ENCODE data around the gene EPN3. TPM values are rescaled to one million over a fixed set of nuclear protein-coding genes. Genes with fewer than 3 reads are reported as not detected.

Gene EPN3
- total RNA-seq, 4 donors from 2014 or later = 30.3 to 110 (median 78.5) TPM

DNA sequence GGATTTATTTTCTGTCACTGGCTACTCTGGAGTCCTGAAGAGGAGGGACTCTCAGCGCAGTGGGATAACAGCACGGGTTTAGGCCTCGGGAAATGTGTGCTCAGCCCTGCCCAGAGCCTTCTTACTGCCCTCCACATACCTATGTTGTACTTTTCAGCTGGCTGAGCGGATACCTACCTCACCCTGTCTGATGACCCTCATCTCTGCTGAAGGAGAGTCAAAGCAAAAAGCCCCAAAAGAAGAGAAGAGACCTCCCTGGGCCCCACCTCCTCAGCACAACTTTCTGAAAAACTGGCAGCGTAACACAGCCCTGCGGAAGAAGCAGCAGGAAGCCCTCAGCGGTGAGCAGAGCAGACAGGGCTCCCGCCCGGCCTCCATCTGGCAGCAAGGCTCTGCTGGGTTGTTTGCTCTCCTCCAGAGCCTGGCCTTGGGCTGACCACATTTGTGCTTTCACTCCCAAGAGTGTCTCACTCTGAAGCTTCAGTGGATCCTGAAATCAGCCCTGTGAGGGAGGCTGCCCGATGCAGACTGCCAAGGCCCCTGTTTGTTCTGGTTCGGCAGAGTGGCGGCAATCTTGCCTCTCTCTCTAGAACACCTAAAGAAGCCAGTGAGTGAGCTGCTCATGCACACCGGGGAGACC lies 14.0 kb upstream of the EPN3 start:
- no peak for DNase-seq (ENCODE audit: low spot score in 2 of 2)
- Histone ChIP-seq H3K9me3 (no peaks in the 10 kb centered on the region), H3K4me3 (no peak overlapping the region), H3K4me1 (peaks cover 21% of the 10 kb centered on the region), H3K27me3 (no peaks in the 10 kb centered on the region), H3K27ac (peak overlapping the region; percentile 29), H3K36me3 (no peaks in the 10 kb centered on the region)
- 75% methylated on average over 10 of the region's 13 CpGs for WGBS
- TF ChIP-seq POLR2A (IDR thresholded peaks at IDR 0.05) (no peak), POLR2AphosphoS5 (IDR thresholded peaks at IDR 0.05) (no peak), EP300 (IDR thresholded peaks at IDR 0.05) (no peak)
- TF ChIP-seq, protein P1, sequence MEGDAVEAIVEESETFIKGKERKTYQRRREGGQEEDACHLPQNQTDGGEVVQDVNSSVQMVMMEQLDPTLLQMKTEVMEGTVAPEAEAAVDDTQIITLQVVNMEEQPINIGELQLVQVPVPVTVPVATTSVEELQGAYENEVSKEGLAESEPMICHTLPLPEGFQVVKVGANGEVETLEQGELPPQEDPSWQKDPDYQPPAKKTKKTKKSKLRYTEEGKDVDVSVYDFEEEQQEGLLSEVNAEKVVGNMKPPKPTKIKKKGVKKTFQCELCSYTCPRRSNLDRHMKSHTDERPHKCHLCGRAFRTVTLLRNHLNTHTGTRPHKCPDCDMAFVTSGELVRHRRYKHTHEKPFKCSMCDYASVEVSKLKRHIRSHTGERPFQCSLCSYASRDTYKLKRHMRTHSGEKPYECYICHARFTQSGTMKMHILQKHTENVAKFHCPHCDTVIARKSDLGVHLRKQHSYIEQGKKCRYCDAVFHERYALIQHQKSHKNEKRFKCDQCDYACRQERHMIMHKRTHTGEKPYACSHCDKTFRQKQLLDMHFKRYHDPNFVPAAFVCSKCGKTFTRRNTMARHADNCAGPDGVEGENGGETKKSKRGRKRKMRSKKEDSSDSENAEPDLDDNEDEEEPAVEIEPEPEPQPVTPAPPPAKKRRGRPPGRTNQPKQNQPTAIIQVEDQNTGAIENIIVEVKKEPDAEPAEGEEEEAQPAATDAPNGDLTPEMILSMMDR (IDR thresholded peaks at IDR 0.05) = no peak

DNA sequence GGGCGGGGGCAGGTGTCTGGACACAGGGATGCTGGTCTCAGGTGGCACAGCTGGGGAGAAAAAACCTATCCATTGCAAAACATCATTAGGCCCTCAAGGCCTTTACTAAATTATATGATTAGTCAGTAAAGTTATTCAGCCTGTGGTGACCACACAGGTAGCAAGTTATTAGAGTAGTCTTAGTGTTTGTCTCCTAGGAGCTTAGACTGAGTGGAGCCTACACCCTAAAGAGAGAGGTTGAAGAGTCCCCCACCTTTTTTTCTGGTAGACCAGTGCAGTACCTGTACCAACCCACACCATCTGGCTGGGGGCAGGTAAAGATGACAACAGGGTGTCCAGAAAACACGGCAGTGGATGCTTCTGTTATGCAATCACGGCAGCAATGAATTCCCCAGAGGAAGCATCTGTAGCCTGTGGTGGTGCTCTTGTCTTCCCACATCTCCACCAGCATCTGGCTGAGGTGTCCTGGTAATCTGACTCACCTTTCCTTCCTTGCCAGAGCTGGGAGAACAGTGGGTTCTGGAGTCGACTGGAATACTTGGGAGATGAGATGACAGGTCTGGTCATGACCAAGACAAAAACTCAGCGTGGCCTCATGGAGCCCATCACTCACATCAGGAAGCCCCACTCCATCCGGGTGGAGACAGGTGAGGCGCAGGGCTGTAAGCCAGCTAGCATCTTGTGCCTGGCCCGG lies 13.2 kb upstream of the EPN3 start:
- Histone ChIP-seq H3K4me1 (peaks cover 20% of the 10 kb centered on the region), H3K4me3 (no peak overlapping the region), H3K9me3 (no peaks in the 10 kb centered on the region), H3K36me3 (no peaks in the 10 kb centered on the region), H3K27me3 (no peaks in the 10 kb centered on the region), H3K27ac (no peak overlapping the region)
- no peak for DNase-seq (ENCODE audit: low spot score in 2 of 2)
- TF ChIP-seq POLR2A (IDR thresholded peaks at IDR 0.05) (no peak), POLR2AphosphoS5 (IDR thresholded peaks at IDR 0.05) (no peak), EP300 (IDR thresholded peaks at IDR 0.05) (no peak)
- TF ChIP-seq, protein P1 (IDR thresholded peaks at IDR 0.05) = no peak
- 86% methylated on average over 8 of the region's 8 CpGs for WGBS

DNA sequence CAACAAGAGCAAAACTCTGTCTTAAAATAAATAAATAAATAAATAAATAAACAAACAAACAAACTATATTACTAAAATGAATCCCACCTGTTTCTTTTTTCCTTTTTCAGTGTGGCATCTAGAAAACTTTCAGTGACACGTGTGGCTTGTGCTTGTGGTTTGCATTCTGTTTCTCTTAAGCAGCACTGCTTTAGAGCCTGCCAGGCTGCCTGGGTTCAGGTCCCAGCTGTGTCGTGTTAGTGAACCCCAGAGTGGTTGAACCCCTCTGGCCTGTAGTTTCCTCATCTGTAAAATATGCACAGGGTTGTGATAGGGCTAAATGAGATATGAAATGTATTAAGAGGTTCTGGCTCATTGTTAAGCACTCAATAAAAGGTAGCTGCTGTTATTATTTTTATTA lies 12.1 kb upstream of the EPN3 start:
- 91% methylated on average over 2 of the region's 2 CpGs for WGBS

DNA sequence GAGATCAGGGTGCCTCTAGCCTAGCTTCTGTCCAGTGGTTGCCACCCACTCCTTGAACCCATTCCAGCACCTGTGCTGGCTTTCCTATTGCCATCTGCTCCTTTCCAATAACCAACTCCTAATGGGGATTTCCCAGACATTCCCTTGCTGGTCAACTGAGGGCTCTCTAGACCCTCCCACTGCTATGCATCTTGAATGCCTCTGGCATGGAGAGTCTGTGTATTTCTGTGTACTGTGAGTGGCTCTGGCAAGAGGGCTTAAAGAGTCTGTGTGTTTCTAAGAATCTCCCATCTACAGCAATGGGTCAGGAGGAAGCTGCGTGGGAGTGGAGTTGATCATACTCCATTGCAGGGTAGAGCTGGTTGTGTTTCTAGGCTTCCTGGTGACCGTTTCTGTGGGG lies 11.0 kb upstream of the EPN3 start:
- TF ChIP-seq EP300 (IDR thresholded peaks at IDR 0.05) = no peak
- TF ChIP-seq POLR2AphosphoS5 (IDR thresholded peaks at IDR 0.05) = no peak
- TF ChIP-seq, protein P1 (IDR thresholded peaks at IDR 0.05) = no peak
- no peak for TF ChIP-seq POLR2A (IDR thresholded peaks at IDR 0.05)
- Histone ChIP-seq H3K4me1 (peaks cover 7% of the 10 kb centered on the region), H3K4me3 (no peak overlapping the region), H3K27me3 (no peaks in the 10 kb centered on the region), H3K36me3 (no peaks in the 10 kb centered on the region), H3K27ac (no peak overlapping the region), H3K9me3 (no peaks in the 10 kb centered on the region)
- no peak for DNase-seq (ENCODE audit: low spot score in 2 of 2)
- WGBS = 71% methylated on average over 2 of the region's 2 CpGs

More for the DNA sequence above, 12.1 kb upstream of the EPN3 start:
- Histone ChIP-seq H3K4me3 (no peak overlapping the region), H3K4me1 (peaks cover 8% of the 10 kb centered on the region), H3K36me3 (no peaks in the 10 kb centered on the region), H3K27ac (no peak overlapping the region), H3K27me3 (no peaks in the 10 kb centered on the region), H3K9me3 (no peaks in the 10 kb centered on the region)
- no peak for DNase-seq (ENCODE audit: low spot score in 2 of 2)
- TF ChIP-seq POLR2A (IDR thresholded peaks at IDR 0.05) (no peak), POLR2AphosphoS5 (IDR thresholded peaks at IDR 0.05) (no peak), EP300 (IDR thresholded peaks at IDR 0.05) (no peak)
- TF ChIP-seq, protein P1 (IDR thresholded peaks at IDR 0.05) = no peak

DNA sequence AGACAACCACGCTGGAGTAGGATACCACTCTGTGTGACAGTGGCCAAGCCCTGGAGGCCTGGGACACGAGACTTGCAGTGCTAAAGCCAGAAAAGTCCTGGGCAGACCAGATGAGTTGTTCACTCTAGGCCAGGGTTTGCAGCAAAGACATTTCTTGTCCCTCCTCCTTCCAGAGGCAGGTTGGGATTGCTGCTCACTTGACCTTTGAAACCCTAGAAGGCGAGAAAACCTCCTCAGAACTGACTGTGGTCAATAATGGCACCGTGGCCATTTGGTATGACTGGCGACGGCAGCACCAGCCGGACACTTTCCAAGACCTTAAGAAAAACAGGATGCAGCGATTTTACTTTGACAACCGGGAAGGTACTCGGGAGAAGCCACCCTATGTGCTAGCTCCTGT lies 9.8 kb upstream of the EPN3 start:
- no peaks in the 10 kb centered on the region for H3K4me1 ChIP-seq
- H3K4me3 ChIP-seq = no peak overlapping the region
- no peak overlapping the region for H3K27ac ChIP-seq
- no peaks in the 10 kb centered on the region for H3K36me3 ChIP-seq
- H3K9me3 ChIP-seq = no peaks in the 10 kb centered on the region
- WGBS = 88% methylated on average over 10 of the region's 10 CpGs
- no peaks in the 10 kb centered on the region for H3K27me3 ChIP-seq
- TF ChIP-seq EP300 (IDR thresholded peaks at IDR 0.05) (no peak), POLR2A (IDR thresholded peaks at IDR 0.05) (no peak), POLR2AphosphoS5 (IDR thresholded peaks at IDR 0.05) (no peak)
- TF ChIP-seq, protein P1 (IDR thresholded peaks at IDR 0.05) = no peak
- DNase-seq (ENCODE audit: low spot score in 2 of 2) = no peak

All from suprapubic skin (tissue), 4 donors.